ENCODE results near the gene FRG1. TPM values are rescaled to one million over a fixed set of nuclear protein-coding genes. Genes with fewer than 3 reads are reported as not detected.
A peak's percentile ranks its signal among the peaks of the same experiment; 100 is the strongest.
"Not testable (repeated sequence)": the region's sequence is repeated elsewhere in the genome, so short reads cannot be mapped to it uniquely, and the experiment has no call there.

FRG1 gene
- total RNA-seq, 1 donor from 2014 or later: 53.7 TPM

GRCh38 chr4:189974056-189974455, 33.4 kb downstream of the FRG1 start:
- peak; percentile 43 for TF ChIP-seq CTCF (IDR thresholded peaks at IDR 0.05; ENCODE audit: insufficient read depth, low read length, poor library complexity, severe bottlenecking)
- Histone ChIP-seq H3K27me3 (ENCODE audit: control insufficient read depth, insufficient read depth, low read length) (no peaks in the 10 kb centered on the region), H3K4me3 (ENCODE audit: low read depth, low read length) (no peak overlapping the region), H3K36me3 (ENCODE audit: control insufficient read depth, insufficient read depth, low read length) (no peaks in the 10 kb centered on the region)
- no peak for DNase-seq (ENCODE audit: low read depth)

- no peak for DNase-seq (ENCODE audit: low read depth)
- Histone ChIP-seq H3K36me3 (ENCODE audit: control insufficient read depth, insufficient read depth, low read length) (no peaks in the 10 kb centered on the region), H3K27me3 (ENCODE audit: control insufficient read depth, insufficient read depth, low read length) (no peaks in the 10 kb centered on the region), H3K4me3 (ENCODE audit: low read depth, low read length) (no peak overlapping the region)
- no peak for TF ChIP-seq CTCF (IDR thresholded peaks at IDR 0.05; ENCODE audit: insufficient read depth, low read length, poor library complexity, severe bottlenecking)
Observed at GRCh38 chr4:189979196-189980047, 38.8 kb downstream of the FRG1 start.

GRCh38 chr4:189980292-189980691, 39.6 kb downstream of the FRG1 start:
- H3K27me3 ChIP-seq (ENCODE audit: control insufficient read depth, insufficient read depth, low read length); H3K4me3 ChIP-seq (ENCODE audit: low read depth, low read length); H3K36me3 ChIP-seq (ENCODE audit: control insufficient read depth, insufficient read depth, low read length); DNase-seq (ENCODE audit: low read depth): not testable (repeated sequence)

GRCh38 chr4:189981970-189982369, 41.3 kb downstream of the FRG1 start:
- no peak overlapping the region for H3K4me3 ChIP-seq (ENCODE audit: low read depth, low read length)
- no peaks in the 10 kb centered on the region for H3K27me3 ChIP-seq (ENCODE audit: control insufficient read depth, insufficient read depth, low read length)
- TF ChIP-seq CTCF (IDR thresholded peaks at IDR 0.05; ENCODE audit: insufficient read depth, low read length, poor library complexity, severe bottlenecking): no peak
- no peaks in the 10 kb centered on the region for H3K36me3 ChIP-seq (ENCODE audit: control insufficient read depth, insufficient read depth, low read length)
- DNase-seq (ENCODE audit: low read depth): no peak

GRCh38 chr4:189983916-189984526, 43.3 kb downstream of the FRG1 start:
- H3K36me3 ChIP-seq (ENCODE audit: control insufficient read depth, insufficient read depth, low read length); H3K27me3 ChIP-seq (ENCODE audit: control insufficient read depth, insufficient read depth, low read length); H3K4me3 ChIP-seq (ENCODE audit: low read depth, low read length); DNase-seq (ENCODE audit: low read depth): not testable (repeated sequence)

GRCh38 chr4:189984661-189985060, 44.0 kb downstream of the FRG1 start:
- not testable (repeated sequence) for DNase-seq (ENCODE audit: low read depth); H3K4me3 ChIP-seq (ENCODE audit: low read depth, low read length); H3K36me3 ChIP-seq (ENCODE audit: control insufficient read depth, insufficient read depth, low read length); H3K27me3 ChIP-seq (ENCODE audit: control insufficient read depth, insufficient read depth, low read length)

GRCh38 chr4:189985651-189986243, 45.1 kb downstream of the FRG1 start:
- not testable (repeated sequence) for H3K36me3 ChIP-seq (ENCODE audit: control insufficient read depth, insufficient read depth, low read length); H3K27me3 ChIP-seq (ENCODE audit: control insufficient read depth, insufficient read depth, low read length); H3K4me3 ChIP-seq (ENCODE audit: low read depth, low read length)
- DNase-seq (ENCODE audit: low read depth): peak; percentile 35

Measured in kidney epithelial cell (primary cell).